GM18951 (cell line): Measurements from ENCODE around the gene GDPD5.

ENCODE experiments used
- POLR2A ChIP-seq: IDR thresholded peaks from 4 replicates; pipeline ENCODE4 v1.6.1; 2011; ENCODE audit warnings: mild to moderate bottlenecking; ENCODE audit not compliant: insufficient read length, insufficient read depth; ENCODE audit errors: extremely low read depth
- in situ Hi-C: fragments of 300-500 bp; cut with MboI; formaldehyde crosslinking; loops from one replicate; pipeline ENCODE4 v1.12.0; 2022; ENCODE audit warnings: low sequenced_read_pairs, mixed read lengths, inconsistent platforms; ENCODE audit not compliant: unreplicated experiment

GDPD5 gene

DNA sequence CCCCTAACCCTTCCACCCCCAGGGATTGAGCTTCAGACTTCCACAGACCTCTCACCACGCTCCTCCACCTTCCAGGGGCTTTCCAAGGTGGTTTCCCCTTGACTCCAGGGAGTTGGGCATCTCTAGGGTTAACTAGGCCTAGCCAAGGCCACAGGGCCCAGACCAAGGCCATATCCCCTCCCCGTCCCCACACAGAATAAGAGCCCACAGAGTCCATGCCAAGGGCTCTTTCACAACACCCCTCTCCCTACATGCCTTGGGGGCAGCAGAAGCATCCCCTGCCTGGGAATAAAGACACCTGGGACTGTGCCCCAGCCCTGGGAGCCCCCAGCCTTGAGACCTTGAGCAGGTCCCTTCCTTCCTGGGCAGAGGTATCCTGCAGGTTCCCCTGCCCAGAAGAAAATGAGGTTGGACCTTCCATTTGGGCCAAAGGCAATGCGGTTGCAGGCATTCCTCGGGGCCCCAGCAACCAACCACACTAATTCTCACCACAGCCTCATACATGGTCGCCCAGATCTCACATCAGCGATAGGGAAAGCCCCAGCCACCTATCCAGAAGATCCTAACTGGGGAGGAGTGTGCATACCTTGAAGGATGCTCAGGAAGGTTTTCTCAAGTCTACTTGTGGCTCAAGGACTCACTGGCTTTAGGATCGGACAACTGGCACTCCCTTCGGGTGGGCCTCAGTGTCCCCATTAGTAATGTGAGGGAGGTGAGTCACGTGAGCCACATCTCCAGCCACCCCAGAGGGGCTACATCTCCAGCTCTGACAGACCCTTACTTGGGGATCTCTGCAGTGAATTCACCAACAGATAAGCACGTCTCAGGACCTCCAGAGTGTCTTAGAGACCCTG is 1.7 kb downstream of the GDPD5 start:
- TF ChIP-seq POLR2A, result no peak
- in situ Hi-C loops, result no loop called here

DNA sequence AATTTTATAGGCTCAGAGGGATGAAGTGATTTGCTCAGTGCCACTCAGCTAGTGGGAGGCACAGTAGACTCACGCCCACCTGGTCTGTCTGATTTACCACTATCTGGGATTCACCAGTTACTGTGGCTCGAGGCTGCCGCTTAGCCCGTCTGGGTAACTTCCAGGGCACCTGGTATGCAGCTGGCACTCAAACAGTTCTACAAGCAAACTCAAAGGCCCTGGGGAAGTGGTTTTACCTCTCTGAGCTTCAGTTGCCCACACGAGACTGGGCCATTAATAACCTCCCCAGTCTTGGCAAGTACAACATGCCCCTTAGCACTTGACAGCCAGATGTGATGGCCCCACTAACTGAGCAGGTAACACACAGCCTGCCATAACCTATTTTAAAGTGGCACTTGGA is 2.6 kb downstream of the GDPD5 start:
- TF ChIP-seq POLR2A, result no peak
- in situ Hi-C loops, result no loop called here

DNA sequence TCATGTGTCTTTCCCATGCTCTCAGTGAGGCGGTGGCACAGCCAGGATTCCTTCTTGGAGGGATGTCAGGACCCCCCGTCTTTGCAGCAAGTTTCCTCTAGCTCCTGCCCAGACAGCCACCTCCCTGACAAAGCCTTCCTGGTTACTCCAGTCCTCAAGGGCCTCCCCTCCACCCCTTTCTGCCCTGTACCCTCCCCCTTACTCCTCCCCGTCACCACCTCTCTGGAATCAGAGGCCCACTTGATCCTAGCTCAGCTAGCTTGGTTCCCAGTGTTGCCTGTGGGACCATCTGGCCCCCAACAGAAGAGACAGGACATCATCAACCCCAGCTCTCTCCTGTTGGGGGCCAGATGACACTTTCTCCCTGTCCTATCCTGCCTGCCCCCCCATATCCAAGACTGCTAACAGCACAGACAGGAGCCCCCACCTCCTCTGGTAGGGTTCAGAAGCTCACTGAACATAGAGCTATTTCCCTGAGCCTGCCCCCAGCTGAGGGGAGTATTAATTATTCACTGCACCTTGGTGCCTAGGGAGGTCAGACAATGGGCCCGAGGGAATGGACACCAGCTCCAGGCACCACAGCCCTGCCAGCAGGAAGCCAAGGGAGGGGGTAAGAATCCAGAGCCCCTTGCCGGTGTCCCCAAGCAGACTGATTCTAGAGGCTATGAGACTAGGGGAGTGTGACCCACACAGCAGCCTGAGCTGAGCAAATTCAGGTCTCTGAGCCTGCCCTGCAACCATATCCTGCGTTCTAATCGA is 3.3 kb downstream of the GDPD5 start:
- in situ Hi-C loops, result no loop called here

DNA sequence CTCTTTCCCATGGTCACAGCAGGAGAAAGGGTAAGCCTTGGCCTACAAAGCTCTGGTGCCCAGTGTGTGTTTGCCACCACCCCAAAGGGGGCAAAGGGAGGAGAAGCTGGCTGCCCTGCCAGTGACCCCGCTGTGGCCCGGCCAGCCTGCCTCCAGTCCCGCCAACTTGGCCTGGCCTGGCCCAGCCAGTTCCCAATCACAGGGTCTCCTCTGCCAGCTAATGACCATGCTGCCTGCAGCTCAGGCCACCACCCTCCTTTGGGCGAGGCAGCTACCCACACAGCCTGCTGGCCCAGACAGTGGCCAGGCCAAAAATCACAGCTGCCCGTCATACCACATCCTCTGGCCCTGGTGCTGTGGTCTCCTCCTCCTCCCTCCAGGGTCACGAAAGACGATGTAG is 5.1 kb downstream of the GDPD5 start:
- no peak for TF ChIP-seq POLR2A
- in situ Hi-C loops, result no loop called here

More for the DNA sequence above, 3.3 kb downstream of the GDPD5 start:
- TF ChIP-seq POLR2A, result no peak

DNA sequence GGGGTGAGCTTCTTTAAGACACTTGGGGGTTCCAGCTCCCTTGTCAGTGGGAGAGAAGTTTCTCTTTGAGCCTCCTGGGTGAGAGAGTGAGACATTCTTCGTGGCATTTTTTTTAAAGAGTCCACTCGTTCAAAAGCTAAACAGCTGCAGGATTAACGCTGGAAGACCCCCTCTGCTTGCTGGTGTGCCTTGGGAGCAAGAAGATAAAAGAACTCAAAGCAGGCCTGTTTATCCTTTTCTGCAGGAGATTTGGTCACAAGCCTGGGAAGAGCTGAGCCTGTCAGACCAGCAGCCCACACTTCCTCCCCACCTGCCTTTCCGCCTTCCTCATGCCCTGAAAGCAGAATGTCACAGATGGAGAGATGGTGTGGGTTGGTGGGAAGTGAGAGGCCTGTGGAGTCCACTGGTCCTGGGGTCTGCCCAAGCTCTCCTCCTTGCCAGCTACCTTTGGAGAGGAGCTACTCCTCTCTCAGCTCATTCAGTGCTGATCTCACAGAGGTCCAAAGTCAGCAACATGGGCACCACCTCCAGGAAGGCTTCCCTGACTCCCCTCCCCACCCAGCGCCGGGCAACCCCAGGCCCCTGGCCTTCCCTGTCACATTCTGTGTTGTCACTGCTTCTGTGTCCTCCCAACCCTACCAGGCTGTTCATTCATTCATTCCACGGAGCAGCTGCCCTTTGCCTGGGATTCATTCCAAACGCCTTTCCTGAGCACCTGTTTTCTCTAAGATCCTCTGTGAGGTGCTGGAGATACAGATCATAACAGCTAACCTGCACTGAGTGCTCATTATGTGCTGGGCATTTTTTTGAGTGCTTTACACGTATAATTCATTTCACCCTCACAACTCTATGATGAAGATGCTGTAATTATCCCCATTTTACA is 6.7 kb downstream of the GDPD5 start:
- no peak for TF ChIP-seq POLR2A
- in situ Hi-C loops, result no loop called here

DNA sequence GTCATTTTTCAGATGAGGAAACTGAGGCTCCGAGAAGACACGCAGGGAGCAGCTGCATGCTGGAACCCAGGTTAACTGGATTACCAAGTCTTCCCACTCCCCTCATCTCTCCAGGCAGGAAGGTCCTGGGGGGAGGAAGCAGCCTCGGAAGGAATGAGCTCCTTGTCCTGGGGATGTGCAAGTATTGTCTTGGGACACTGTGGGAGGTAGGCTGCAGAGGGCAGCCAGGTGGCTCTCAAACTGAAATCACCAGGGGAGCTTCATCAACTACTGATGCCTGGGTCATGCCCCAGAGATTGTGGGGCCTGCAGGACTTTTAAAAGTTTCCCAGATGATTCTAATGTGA is 7.6 kb downstream of the GDPD5 start:
- no peak for TF ChIP-seq POLR2A
- in situ Hi-C loops, result no loop called here

DNA sequence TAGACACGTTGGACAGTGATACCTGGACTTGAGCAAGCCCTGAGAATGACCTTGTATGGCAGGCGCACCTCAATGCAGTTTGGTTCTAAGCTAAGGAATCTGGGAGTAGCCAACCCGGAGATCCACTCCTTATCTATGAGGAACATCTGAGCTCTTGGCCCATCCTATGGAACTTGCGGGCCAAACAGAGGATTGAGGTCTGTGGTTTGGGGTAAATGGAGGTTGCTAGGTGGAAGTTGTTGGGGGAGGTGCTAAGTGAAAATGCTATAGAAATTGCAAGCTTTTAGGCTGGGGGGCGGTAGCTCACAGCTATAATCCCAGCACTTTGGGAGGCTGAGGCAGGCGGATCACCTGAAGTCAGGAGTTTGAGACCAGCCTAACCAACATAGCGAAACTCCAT is 8.9 kb downstream of the GDPD5 start:
- in situ Hi-C loops, result no loop called here

DNA sequence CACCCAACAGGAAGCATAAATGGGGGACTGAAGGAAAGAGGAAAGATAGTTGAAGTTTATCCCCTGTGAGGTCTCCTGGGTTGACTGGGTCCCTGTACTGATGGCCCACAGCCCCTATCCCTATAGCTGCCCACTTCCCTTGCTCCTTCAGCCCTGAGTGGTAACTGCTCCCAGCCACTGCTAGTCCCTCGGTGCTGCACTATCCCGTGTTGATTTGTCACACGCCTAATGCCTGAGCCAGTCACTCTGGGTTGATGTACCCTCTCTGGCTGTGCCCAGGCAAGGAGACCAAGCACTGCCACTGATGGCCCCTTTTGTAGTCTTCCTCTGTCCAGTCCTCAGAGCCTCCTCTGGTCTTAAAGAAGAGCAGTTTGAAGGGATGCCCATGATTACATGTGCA is 9.6 kb downstream of the GDPD5 start:
- in situ Hi-C loops, result no loop called here
- no peak for TF ChIP-seq POLR2A

More for the DNA sequence above, 8.9 kb downstream of the GDPD5 start:
- TF ChIP-seq POLR2A, result no peak

DNA sequence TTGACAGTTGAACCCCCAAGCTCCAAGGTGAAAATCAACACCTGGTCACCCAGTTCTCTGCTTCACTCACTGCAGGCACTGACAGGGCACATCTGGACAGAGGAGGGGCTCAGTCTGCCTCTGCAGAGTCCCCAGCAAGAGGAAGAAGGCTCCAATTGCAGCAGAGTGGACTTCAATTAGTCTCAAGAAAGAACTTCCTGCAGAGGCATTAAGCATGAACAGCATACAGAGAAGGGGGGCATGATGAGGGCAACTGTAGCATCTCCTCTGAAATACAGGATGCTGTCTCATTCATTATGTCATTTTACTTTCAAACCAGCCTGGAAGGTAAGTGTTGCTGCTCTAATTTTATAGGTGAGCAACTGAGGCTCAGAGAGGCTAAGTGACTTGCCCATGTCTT is 11.1 kb downstream of the GDPD5 start:
- TF ChIP-seq POLR2A, result no peak
- in situ Hi-C loops, result no loop called here

DNA sequence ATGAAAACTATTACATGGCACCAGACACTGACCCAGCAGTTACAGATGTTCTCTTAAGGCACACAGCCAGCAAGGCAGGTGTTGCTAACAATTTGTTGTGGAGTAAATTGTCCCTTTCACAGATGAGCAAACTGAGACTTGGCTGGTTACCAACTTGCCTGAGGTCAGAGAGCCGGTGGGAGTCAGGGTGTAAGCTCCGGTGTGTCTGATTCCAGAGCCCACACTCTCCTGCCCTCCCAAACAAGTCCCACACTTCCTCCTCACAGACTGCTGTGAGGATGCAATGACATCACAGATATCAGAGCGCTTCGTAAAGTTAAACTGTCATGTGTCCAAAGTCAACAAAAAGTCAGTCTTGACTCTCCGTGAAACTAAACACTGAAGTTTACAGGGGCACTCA is 12.5 kb downstream of the GDPD5 start:
- in situ Hi-C loops, result no loop called here
- TF ChIP-seq POLR2A, result no peak

DNA sequence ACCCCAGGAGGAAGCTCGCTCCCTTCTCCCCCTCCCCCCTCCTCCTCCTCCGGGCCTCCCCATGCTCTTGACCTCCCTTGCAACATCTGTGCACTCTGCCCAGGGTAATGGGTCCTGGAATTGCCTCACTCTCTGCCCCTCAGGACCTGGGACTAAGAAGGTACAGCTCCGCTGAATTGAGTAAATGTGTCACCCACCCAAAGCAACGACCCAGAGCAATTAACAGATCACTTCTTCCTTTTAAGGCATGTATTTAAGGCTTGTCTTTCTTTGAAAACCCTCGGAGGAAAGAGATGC is 15.1 kb downstream of the GDPD5 start:
- in situ Hi-C loops, result no loop called here
- no peak for TF ChIP-seq POLR2A

DNA sequence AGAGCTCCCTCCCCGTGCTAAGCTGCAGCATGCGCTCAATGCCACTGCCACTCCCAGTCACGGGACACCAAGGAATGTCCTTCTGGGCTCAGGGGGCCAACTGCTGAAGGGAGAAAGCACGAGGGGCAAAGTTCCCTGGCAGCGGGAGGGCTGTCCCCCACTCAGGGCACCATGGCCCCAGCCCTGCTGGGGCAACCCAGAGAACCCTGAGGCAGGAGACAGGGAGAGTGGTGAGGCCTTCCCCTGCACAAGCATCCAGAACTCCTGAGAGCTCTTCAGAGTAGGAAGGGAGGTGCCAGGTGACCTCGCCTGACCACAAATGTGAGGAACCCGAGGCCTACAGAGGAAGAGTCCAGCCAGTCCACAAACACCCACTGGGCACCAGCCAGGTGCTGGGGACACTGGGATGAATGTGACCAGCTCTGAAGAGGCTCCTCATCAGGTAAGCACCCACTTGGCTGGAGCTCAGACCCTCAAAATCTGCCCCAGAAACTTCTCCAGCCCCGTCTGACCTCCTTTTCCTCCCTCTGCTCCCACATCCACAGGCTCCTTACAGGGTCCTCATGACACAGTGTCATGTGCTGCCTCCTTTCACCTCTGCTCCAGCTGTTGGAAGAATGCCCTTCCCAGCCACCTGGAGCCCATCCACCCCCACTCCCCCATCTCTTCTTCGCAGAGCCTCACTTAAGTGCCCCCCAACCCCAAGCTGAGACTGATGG is 15.6 kb downstream of the GDPD5 start:
- TF ChIP-seq POLR2A, result no peak
- in situ Hi-C loops, result no loop called here
